DMS114 treated with DMSO at 0.1 percent for 48 hours (cell line): ENCODE results near the gene GJB3.
"Not testable (repeated sequence)": the region's sequence is repeated elsewhere in the genome, so short reads cannot be mapped to it uniquely, and the experiment has no call there.

Source experiments
- DNase-seq: peaks from one replicate; lab custom pipeline; 2025; ENCODE audit not compliant: unreplicated experiment; lab: John Stamatoyannopoulos, UW

Gene GJB3

DNA sequence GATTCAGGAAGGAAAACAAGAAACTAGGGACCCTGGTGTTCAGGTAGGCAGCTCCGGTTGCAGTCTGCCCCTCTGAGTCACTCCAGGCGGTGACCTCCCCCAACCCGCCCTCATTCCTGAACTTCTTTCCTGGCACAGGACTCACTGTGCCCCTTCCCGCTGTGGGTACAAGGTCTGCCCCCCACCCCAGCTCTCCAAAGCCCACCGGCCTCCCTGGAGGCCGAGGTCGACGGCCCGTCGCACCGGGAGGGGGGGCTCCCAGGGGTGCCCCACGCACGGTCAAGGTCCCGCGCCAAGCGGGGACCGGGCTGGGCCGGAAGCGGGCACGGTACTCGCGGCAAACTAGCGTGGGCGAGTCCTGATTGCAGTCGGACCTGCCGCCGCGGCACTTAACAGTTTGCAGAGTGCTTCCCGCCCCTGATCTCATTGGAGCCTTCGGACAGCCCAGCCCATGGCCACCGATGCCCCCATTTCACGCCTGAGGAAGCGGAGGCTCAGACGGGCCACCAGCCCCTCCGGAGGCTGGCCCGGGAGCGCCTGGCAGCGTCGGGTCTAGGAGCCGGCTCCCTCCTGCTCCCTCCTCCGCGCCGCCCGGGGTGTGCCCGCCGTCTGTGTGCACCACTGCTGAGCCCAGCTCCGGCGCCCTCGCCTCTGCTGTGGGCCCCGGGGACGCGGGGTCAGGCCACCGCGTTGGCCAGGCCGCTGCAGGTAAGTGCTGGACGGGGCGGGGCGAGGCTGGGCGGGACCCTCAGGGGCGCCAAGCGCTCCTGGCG, at the start of gene GJB3:
TSS of gene GJB3 (plus strand) at position 144 of the 773 bp plus-strand sequence. CDS start 3,549 bp downstream, outside the sequence.
- DNase-seq, result no peak

DNA sequence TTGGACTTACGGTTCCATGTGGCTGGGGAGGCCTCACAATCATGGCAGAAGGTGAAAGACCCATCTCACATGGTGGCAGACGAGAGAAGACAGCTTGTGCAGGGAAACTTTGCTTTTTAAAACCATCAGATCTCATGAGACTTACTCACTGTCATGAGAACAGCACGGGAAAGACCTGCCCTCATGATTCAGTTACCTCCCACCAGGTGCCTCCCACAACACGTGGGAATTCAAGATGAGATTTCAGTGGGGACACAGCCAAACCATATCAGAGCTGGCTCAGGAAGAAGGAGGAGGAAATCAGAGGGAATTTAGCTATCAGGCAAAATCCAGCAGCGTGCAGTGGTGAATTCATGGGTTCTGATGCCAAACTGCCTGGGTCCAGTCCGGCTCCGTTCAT, 48.2 kb upstream of the GJB3 start:
- DNase-seq, result not testable (repeated sequence)

DNA sequence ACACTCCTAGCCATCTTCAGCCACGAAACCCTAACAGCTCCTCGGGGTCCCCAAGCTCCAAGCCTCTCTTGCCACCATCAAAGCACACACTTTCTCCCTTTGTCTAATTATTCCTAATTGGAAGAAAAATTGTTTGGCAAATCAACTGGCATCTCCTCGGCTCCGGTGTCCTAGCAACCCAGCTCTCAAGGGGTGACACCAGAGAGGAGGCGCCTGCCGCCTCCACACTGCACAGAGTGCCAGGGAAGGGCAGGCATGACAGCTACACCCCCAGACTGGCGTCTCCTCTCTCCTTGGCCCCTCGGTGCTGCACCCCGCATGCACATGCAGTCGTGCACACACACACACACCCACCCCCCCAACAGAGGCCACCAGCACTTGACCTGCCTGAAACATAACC, 44.3 kb upstream of the GJB3 start:
- no peak for DNase-seq

DNA sequence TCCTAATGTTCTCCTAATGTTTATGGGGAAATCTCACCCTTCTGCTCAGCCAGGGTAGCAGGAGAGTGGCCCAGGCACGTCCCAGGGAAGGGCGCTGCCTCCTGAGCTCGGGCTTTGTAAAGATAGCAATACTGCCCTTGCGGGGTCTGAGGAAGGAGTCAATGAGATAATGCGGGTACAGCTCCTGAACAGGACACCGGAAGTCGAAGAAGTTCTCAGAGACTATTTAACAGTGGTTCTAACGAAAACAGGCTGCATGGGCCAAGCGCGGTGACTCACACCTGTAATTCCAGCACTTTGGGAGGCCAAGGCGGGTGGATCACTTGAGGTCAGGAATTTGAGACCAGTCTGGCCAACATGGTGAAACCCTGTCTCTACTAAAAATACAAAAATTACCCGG, 43.8 kb upstream of the GJB3 start:
- DNase-seq, result not testable (repeated sequence)

DNA sequence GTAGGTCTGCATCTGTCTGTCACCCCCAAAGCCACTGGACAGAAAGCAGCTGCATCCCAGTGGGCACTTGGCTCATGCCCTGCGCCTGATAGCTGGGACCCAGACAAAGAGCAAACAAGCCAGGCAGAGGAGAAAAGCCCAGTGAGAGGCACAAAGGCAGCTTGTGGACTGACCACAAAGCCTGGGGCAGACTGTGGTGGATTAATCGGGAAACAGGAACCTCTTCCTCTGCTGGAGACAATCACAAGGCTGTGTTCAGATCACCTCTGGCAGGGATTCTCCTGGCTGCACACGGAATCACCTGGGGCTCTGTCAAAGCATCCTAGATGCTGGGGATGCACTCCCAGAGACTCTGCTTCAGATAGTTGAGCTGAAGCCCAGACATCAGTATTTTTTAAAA, 41.4 kb upstream of the GJB3 start:
- DNase-seq, result no peak

DNA sequence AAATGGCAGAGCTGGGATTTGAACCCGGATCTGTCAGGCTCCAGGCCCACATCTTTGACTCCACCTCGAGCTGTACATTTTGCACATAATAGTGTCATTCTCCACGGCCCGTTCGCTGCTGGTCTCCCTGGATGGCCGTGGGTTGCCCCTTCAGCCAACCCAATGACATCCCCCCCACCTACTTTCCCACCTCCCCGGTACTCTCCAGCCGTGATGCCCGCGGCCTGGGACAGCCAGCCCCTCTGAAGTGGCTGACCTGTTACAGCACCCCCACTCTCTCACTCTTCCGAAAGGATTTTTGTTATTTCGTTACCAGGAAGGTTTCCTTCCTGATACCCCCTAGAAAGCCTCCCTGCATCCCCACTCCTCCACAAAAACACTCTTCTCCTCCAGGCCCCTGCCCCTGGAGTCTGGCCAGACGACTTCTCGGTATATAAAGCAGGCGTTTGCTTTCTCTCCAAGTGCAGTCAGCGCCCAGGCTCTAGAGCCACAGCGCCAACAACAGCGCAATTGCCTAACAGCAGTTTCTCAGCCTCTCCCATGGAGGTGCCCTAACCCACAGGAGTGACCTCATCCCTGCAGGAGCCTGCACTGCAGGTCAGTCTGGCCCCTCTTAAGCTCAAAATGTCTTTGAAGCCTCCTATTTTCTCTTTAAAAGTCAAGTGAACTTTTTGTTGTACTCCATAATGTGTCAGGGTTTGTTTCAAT, 40.7 kb upstream of the GJB3 start:
- DNase-seq, result no peak

DNA sequence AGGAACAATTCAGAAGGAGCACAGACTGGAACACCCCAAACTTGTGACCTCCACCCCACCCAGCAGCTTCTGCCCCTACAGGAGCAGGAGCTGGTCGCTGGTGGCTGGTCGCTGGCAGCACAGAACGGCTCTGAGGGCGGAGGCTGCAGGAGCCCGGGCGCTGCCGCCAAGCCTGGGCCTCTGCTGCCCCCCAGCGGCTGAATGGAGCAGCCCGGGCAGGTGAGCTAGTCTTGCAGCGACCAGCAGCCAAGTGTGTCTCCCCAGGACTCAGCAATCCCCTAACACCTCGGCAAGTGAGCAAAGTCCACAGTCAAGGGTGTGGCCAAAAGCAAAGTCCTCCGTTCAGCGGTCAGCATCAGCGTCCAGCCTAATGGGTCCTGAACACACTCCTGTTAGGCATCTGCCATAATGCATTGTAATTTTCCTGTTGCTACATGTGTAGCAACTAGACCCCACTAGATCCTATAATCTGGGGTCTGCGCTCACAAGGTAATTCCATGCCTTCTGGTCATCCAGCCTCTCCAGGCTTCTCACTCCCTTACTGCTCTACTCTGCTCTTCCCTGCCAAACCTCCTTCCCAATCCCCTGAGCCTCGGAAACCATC, 38.2 kb upstream of the GJB3 start:
- peak; percentile 48 for DNase-seq

DNA sequence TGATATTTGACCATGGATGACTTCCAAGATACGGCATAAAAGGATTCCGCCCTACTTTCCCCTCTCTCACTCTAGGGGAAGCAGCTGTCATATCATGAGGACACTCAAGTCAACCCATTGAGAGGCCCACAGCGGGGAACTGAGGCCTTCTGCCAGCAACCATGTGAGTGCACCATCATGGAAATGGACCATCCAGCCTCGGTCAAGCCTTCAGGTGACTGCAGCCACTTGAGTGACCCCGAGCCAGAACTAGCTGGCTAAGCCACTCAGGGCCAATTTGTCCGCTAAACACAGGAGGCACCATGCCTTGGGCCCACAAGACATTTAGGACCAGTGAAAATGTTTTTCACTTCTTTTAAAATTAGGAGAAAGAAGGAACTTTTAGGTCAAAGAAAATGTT, 37.2 kb upstream of the GJB3 start:
- DNase-seq, result no peak

DNA sequence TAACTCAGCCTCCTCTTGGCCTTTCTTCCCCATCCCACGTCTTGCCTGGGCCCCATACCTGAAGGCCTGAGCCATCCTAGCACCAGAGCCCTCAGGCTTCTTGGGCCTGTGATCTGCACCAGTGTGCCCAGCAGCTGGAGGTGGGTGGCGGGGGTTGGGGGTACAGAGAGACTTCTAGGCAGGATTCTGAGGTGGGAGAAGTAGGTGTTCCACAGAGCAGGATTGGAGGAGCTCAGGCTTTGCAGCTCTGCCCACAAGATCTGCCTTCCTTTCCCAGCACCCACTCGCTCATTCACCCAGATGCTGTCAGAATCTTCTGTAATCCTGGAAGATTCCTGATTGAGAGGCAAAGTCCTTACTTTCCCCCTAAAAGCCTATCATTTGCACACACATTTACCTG, 36.2 kb upstream of the GJB3 start:
- no peak for DNase-seq

DNA sequence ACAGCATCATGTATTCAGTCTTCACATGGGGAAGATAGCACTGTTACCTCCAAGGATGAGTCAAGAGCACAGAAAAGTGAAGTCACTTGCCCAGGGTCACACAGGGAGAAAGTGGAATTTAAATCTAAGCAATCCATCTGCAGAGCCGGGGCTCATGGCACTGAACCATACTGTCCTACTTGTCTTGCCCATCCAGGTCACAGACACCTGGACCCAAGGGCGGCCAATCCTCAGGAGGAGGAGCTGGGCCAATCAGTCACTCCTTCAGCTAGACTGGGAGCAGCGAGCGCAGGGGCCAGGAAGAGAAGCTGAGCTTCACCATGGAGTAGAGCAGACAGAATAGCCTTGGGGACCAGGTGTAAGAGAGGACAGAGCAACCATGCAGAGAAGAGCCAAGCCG, 35.3 kb upstream of the GJB3 start:
- DNase-seq, result no peak

DNA sequence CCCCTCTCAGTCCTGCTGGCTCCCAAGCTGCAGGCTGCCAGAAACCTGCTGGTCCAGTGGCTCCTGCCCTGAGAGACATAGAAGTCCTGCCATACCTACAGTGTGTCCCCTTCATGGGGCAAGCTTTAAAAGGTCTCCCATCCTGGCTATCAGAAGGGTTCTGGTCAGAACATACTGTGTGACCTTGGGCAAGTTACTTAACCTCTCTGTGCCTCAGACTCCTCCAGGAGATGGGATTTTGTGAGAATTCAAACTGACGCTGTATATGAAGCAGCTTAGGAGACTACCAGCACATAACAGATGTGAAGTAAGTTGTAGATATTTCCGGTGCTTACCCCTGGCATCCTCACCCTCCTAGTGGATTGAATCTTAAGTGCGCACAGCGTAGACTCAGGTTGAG, 34.9 kb upstream of the GJB3 start:
- no peak for DNase-seq

DNA sequence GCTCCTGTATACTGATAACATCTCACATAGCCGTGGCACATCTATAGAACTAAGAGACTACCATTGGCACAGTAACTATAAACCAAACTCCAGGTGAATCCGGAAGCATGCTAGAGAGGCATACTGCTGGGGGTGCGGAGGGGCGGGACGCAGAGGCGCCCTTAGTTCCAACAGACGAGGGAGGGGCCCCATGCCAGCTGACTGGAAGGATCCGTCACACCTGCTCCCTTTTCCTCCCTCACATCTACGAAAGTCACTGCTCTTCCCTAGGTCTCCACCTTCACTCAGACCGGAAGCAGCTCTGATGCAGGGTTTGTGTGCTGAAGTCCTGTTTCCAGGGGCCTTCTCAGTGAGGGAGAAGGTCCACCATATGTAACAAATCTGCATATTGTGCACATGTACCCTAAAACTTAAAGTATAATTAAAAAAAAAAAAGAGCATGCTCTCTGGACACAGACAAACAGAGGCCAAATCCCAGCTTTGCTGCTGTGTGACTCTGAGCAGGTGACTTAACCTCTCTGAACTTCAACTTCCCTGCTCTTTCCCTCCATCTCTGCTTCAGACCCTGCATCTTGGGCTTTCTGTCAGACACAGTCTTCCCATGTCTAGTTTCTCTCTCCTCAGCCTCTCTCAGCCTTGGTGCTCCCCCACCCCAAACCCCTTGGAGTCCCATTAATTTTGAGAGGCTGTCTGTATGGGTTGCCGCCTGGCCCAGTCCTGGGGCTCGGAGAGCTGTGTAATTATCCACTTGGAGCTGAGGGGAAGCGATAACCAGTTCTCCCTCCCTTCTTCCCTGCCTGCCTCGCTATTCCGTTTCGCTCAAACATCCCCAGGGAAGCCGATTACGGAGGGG, 34.0 kb upstream of the GJB3 start:
- no peak for DNase-seq

DNA sequence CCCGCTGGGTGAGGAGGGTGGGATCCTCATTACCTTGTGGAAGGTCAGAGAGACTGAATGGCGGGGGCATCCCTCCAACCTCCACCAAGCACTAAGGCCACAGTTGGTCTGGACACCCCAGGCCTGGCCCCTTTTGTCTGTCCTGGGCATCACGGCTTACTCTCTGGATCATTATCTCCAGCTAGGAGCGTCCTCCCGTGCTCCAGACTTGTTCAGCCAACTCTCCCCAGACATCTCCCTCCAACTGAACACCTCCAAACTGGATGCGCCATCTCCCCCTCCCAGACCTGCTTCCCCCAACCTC, 33.4 kb upstream of the GJB3 start:
- DNase-seq, result no peak

DNA sequence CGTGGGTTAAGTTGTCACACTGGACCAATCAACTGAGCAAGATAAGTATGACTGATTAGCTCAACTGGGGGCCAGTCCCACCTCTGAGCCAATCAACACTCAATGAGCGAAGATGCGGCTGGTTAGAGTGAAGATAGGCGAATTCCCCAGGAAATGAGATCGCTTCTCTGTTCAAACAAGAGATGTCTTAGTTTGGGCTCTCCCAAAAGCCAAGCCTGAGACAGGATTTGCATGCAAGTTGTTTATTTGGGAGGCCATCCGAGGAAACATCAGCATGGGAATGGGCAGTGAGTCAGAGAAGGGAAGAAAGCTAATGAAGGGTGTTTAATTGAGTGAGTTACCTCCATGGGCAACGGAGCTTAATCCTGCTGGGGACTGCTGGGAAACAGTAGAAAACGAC, 31.0 kb upstream of the GJB3 start:
- DNase-seq, result no peak

DNA sequence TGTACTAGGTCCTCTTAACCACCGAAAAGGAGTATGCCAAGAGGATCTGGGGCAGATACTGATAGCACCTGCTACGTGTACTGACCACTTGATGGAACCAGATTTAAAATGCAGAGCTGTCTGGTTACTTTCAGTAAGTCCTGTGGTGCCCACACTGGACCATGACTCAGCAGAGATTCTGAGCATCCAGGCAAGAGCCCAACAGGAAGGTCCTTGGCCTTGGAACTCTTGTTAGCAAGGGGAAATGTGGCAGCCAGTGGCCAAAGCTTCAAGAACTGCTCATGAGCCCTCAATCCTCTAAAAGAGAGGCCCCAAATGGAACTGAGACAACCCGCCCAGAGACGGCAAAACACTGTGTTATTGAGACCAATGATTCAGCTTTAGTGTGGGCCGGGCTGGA, 30.4 kb upstream of the GJB3 start:
- no peak for DNase-seq

DNA sequence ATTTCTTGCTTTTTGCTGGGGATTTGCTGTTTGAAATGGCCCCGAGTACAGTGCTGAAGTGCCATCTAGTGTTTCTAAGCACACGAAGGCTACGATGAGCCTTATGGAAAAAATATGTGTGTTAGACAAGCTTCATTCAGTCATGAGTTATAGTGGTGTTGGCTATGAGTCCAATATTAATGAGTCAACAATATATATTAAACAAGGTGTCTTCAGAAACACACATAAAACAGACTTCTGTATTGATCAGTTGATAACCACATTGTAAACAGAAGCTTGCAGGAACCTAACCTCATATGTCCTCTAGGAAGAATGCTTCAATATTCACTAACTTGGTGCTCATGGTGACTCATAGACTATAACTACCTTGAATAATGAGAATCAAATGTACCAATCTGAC, 27.9 kb upstream of the GJB3 start:
- no peak for DNase-seq

DNA sequence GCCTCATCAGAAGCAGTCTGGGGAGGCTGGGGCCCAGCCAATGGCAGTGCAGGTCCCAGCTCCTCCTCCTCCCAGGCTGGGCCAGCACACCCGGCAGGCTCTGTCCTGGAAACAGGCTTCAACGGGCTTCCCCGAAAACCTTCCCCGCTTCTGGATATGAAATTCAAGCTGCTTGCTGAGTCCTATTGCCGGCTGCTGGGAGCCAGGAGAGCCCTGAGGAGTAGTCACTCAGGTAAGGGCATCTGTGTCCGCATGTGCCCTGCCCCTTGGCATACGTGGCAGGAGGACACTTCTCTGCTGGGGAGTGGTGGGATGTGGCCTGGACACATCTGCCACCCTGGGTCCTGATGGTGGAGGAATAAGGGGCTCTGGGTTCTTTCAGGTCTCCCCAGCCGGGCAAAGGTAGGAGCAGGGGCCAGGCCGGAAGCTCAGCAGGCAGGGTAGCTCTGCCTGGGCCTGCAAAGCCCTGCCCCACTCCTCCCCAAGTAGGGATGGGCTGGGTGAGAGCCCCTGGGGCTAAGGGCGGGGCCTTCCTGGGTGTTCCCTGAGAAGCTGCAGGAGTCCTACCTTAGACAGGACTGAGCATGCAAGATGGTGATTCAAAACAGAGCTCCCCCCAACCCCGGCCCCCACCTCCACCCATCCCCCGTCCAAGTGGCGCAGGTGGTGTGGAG, 25.9 kb upstream of the GJB3 start, which contains the start of gene GJB5:
TSS of gene GJB5 (plus strand) at position 84 of the 674 bp plus-strand sequence. CDS start 2,284 bp downstream, outside the sequence.
- no peak for DNase-seq

DNA sequence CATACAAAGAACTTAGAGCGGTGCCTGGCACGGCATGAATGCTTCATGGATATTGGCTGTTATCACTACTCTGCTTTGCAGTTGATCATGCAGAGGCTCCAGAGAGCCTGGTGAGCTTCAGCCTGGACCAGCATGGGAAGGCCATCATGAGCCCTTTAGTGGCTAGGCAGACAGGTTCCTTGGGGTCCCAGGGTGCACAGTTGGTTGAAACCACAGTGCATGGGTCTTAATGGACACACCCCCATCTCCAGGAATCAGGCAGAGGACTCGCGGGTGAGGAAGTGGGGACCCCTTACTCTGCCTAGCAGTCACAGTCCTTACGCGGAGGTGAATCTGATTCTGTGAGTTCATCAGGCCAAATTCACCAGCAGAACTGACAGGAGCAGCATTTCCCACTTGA, 25.1 kb upstream of the GJB3 start:
- no peak for DNase-seq

DNA sequence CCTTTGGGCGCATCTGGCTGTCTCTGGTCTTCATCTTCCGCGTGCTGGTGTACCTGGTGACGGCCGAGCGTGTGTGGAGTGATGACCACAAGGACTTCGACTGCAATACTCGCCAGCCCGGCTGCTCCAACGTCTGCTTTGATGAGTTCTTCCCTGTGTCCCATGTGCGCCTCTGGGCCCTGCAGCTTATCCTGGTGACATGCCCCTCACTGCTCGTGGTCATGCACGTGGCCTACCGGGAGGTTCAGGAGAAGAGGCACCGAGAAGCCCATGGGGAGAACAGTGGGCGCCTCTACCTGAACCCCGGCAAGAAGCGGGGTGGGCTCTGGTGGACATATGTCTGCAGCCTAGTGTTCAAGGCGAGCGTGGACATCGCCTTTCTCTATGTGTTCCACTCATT, 23.6 kb upstream of the GJB3 start:
- DNase-seq, result no peak

DNA sequence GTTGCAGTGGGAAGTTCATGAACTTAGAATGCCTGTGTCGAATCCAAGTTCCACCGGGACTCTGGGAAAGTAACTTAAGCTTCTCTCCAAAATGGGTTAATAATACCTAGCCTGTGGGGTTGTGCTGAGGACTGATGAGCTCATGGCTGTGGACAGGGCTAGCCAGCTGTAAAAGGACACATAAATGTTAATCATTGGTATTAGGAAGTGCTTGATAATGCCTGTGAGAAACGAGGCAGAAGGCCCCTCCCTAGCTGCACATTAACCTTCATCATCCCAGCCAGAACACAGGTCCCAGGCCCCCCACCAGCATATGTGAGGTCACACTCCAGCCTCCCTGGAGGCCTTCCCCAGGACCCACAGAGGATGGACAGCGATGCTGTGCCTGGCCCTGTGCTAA, 22.3 kb upstream of the GJB3 start:
- no peak for DNase-seq
